Activated CD8-positive, alpha-beta memory T cell treated with anti-CD3 and anti-CD28 coated beads, Interleukin-2, amount 50 U/mL, for 4 hours (primary cell): ENCODE data around the gene BRINP1.

Experiments used
- DNase-seq: peaks from one replicate; pipeline ENCODE4 v3.0.0-alpha.2; 2020

The BRINP1 gene, protein sequence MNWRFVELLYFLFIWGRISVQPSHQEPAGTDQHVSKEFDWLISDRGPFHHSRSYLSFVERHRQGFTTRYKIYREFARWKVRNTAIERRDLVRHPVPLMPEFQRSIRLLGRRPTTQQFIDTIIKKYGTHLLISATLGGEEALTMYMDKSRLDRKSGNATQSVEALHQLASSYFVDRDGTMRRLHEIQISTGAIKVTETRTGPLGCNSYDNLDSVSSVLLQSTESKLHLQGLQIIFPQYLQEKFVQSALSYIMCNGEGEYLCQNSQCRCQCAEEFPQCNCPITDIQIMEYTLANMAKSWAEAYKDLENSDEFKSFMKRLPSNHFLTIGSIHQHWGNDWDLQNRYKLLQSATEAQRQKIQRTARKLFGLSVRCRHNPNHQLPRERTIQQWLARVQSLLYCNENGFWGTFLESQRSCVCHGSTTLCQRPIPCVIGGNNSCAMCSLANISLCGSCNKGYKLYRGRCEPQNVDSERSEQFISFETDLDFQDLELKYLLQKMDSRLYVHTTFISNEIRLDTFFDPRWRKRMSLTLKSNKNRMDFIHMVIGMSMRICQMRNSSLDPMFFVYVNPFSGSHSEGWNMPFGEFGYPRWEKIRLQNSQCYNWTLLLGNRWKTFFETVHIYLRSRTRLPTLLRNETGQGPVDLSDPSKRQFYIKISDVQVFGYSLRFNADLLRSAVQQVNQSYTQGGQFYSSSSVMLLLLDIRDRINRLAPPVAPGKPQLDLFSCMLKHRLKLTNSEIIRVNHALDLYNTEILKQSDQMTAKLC

GRCh38 chr9:119368681-119369581, at the start of gene BRINP1:
Gene BRINP1, minus strand, starts transcription at chr9:119369435. Its CDS starts 56,080 bp downstream, at chr9:119313355.
- DNase-seq, result no peak

- no peak for DNase-seq
Measured at GRCh38 chr9:119418721-119419120, 49.5 kb upstream of the BRINP1 start.

DNA sequence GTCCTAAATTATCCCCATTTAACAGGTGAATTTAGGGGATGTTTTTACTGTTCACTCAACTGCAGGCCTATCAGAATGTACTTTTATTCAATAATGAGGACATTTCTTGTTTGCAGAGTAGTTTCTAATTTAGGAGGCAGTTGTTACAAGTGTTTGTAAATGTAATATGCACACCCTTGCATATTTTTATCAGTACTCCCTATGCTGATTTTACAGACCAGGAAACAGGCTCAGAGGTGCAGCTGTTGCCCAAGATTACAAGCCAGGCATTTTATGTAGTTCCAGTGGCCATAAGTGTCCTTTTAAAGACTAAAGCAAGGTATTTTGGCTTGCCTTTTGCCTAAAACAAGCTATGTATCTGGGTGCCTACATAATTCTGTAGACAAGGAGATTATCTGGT, 47.6 kb upstream of the BRINP1 start:
- DNase-seq, result no peak

GRCh38 chr9:119412399-119412798, 43.2 kb upstream of the BRINP1 start:
- DNase-seq, result no peak

DNA sequence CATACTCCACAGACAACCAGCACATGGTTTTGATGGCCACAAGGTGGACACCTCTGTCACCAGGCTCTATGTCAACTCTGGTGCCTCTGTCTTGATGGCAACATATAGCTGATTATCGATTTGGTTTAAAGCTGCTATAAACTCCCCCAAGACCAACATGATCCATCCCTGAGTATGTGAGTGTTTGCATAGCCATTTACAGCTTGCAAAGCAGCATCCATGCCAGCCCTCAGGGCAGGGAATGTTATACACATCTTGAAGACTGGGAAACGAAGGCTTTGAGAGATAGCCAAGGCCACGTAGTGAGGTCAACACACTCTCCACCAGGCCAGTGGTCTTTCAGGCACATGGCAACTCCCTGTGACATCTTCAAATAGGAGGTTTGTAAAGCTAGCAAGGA, 40.3 kb upstream of the BRINP1 start:
- DNase-seq, result no peak

DNA sequence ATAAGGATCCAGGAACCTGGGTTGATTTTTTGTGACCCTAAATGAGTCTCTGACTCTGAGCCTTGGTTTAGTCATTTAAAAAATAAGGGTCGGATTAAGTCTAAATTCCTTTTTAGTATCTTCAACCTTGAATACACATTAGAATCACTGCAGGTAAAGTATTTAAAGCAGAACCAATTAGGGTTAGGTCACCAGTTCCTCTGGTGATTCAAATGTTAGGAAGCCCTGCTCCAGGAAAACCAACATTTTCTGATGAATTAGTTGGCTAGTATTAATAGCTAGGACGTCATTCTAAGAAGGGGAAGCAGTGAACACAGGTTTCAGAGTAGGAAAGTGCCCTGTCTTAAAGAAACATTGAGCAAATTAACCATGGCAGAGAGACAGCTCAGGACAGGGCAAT, 31.4 kb upstream of the BRINP1 start:
- DNase-seq, result no peak

- DNase-seq, result no peak
Measured at GRCh38 chr9:119398350-119398749, 29.1 kb upstream of the BRINP1 start.

DNA sequence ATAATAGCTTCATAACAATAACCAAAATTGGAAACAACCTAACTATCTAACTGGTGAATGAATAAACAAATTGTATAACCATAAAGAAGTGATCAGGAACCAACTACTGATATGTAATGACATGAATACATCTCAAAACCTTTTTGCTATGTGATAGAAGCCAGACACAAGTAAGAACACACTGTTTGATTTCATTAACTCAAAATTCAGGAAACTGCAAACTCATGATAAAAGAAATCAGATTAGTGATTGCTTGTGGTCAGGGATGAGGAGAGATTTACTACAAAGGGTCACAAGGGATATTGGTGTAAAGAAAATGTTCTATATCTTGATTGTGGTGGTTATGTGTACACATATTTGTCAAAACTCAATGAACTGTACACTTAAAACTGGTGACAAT, 22.6 kb upstream of the BRINP1 start:
- no peak for DNase-seq

DNA sequence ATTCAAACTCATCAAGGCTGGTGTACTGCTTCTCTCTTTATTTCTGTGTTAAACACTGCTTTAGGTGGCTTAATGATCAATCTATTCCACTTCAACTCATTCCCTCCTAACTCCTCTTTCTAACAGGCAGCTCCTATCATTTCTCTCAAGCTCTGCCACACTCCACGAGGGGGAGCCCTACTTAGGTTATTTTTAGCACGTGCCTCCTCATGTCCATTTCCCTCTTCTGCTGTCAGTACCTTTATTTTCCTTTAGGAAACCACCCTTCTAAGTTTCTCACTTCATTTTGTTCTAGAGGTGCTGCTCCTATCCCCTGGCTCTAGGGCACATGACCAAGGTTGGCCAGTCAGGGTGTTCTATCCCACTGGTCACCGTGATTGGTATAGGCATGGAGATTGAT, 6.7 kb upstream of the BRINP1 start:
- DNase-seq, result no peak

GRCh38 chr9:119372951-119373350, 3.7 kb upstream of the BRINP1 start:
- DNase-seq, result no peak

DNA sequence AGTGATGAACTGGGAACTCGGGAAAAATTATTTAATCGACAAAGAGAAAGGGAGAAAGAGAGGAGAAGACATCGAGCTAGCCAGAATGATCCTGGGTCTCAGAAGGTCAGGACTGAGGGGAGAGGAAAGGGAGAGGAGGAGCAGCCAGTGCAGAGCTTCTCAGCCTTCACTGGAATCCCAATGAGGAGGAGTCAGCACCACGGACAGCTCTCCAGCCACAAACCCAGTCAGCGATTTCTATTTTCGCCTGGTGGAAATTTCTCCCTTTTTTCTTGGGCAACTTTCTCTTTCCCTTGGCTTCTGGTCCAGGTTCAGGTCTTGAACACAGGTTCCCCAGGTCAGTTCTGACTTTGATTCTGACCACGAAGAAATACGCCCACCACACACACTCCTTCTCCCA, 1.6 kb upstream of the BRINP1 start:
- DNase-seq, result no peak

GRCh38 chr9:119369680-119370366, 588 bp upstream of the BRINP1 start:
- DNase-seq, result no peak

DNA sequence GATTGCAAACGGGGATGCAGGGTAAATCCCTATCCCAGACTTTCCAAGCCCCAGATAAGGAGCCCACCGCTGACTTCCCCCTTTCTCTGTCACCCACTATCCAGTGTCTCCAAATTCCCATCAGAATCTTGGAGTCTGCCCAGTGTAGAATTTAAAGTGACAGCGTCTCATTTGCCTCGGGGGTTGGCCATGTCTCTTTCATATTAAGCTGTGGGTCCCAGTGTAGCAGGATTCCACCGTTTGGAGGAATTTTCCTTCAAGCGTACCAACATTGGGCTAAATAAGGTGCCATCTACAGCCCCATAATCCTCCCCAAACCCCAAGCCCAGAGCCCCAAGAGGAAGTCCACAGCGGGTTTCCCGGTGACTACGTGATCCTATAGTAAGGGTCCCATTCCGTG, 1.1 kb downstream of the BRINP1 start:
- DNase-seq, result no peak

DNA sequence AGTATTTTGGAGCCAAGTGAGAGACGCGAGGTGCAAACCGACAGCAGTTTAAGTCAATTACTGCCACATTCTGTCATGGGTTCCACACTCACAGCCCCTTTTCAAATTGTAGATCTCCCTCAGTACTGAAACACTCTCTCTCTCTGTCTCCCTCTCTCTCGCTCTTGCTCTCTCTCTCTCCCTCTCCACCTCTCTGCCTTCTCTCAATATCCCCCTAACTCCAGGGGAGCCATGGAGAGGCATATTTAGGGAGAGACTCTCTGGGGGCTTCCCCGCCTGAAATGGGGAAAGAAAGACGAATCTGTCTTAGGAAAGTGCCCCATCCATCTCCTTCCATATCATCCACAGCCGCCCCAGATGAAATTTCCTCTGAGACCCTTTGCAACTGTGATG, 1.6 kb downstream of the BRINP1 start:
- no peak for DNase-seq

DNA sequence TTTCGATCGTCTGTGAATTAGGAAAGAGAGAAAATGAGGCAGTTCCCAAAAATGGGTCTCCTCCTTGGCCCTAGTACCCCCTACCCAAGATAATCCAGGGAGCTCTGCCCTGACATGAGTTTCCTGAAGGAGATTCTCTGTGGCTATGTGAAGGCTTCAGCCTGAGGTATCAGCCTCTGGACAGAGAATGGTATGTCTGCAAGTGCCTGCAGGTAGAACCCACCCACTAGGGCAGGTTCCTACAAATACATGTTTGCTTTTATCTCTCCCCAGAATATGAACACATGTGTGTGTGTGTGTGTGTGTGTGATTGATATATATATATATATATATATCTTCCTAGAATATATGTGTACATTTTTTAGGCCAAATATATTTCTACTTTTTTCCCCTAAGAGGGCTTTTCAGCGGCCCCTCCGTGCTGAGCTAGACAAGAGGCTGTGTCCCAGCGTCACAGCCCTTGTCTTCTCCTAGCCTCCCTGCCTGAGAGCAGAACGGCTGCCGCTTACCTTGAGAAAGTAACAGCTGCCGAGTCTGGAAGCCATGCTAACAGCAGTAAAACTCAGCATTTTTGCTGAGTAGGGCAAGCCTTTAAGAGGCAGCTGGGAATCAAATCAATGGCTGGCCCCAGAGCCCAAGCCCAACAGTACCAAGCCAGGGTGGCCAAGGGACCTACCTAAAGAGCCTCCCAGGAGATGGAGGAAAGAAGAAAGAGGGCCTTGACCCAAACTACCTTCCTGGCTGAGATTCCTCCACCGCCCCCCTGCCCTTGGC, 2.1 kb downstream of the BRINP1 start:
- no peak for DNase-seq

- DNase-seq, result no peak
Measured at GRCh38 chr9:119365291-119366027, 3.8 kb downstream of the BRINP1 start.

GRCh38 chr9:119360237-119360636, 9.0 kb downstream of the BRINP1 start:
- DNase-seq, result no peak

GRCh38 chr9:119357336-119358096, 11.7 kb downstream of the BRINP1 start:
- DNase-seq, result no peak

- DNase-seq, result no peak
Measured at GRCh38 chr9:119349351-119349825, 19.8 kb downstream of the BRINP1 start.
